Posterior vena cava (tissue), 2 donors: ENCODE results near the gene TBATA. TPM values are rescaled to one million over a fixed set of nuclear protein-coding genes. Genes with fewer than 3 reads are reported as not detected.
A peak's percentile ranks its signal among the peaks of the same experiment; 100 is the strongest.

ENCODE experiments used
- DNase-seq: peaks from one replicate; pipeline ENCODE4 v3.0.0-alpha.2; 2020; ENCODE audit warnings: low spot score
- intact Hi-C, 2 donors: fragments of 100-400 bp; cut with DNase I; formaldehyde crosslinking; loops; one replicate each; pipeline versions ENCODE4 v1.14.1 to v1.14.2; 2022 to 2023
- long read RNA-seq, 2 donors: library from polyadenylated mRNA; unstranded; transcript quantifications; one replicate each; pipeline ENCODE4 v2.0.0, GENCODE V29; 2020 to 2021
- total RNA-seq, 2 donors: library from RNA; stranded (reverse); fragmentation: NEBNext Ultra II Directional; extraction: Animal tissue kit (Norgen Biotek cat#: 25700); gene quantifications; one replicate each; pipeline ENCODE4 v1.2.1, GENCODE V29; 2021
- donor health status: DM: yes; HTN: yes; CAD: no.
- donor health status: DM: yes; HTN: yes; CAD: no.

Gene TBATA
- not detected for total RNA-seq
- long read RNA-seq, donor 1, result 0 reads
- long read RNA-seq, donor 2, result 0 reads

GRCh38 chr10:70785190-70785589, at the start of gene TBATA:
Gene TBATA (minus strand): TSS chr10:70785377. CDS start chr10:70783379, 1,998 bp downstream.
- intact Hi-C loops, result no loop called here
- DNase-seq, result no peak

- DNase-seq, result no peak
- intact Hi-C loops, result no loop called here
Measured at GRCh38 chr10:70834441-70835151, 49.4 kb upstream of the TBATA start.

GRCh38 chr10:70834021-70834420, 48.8 kb upstream of the TBATA start:
- DNase-seq, result no peak
- intact Hi-C loops, result no loop called here

- intact Hi-C loops, result no loop called here
- no peak for DNase-seq
Measured at GRCh38 chr10:70833601-70834000, 48.4 kb upstream of the TBATA start.

- intact Hi-C loops, result no loop called here
- DNase-seq, result no peak
Measured at GRCh38 chr10:70832852-70833528, 47.8 kb upstream of the TBATA start.

- intact Hi-C loops, result no loop called here
- DNase-seq, result no peak
Measured at GRCh38 chr10:70832221-70832620, 47.0 kb upstream of the TBATA start.

GRCh38 chr10:70830164-70830563, 45.0 kb upstream of the TBATA start:
- intact Hi-C loops, result no loop called here
- no peak for DNase-seq

- intact Hi-C loops, result no loop called here
- no peak for DNase-seq
Measured at GRCh38 chr10:70829543-70829942, 44.4 kb upstream of the TBATA start.

GRCh38 chr10:70828923-70829322, 43.7 kb upstream of the TBATA start:
- intact Hi-C loops, result no loop called here
- DNase-seq, result no peak

GRCh38 chr10:70827086-70827757, 42.0 kb upstream of the TBATA start:
- intact Hi-C loops, result no loop called here
- DNase-seq, result no peak

- intact Hi-C loops, result no loop called here
- no peak for DNase-seq
Measured at GRCh38 chr10:70822076-70822820, 37.1 kb upstream of the TBATA start.

- DNase-seq, result no peak
- intact Hi-C loops, result no loop called here
Measured at GRCh38 chr10:70820976-70821750, 36.0 kb upstream of the TBATA start.

- peak; percentile 88 for DNase-seq
- intact Hi-C loops, result loop anchor here (5.0 kb wide), 2 partner anchors 66 to 71 kb away; partner anchors contain the start of gene PCBD1 (in 1 of the 2)
Measured at GRCh38 chr10:70816220-70816894, 31.2 kb upstream of the TBATA start.

- intact Hi-C loops, result loop anchor here (5.0 kb wide), 2 partner anchors 67 to 72 kb away; partner anchors contain the start of gene PCBD1 (in 1 of the 2)
Measured at GRCh38 chr10:70815504-70816219, 30.5 kb upstream of the TBATA start, which contains the start of gene SGPL1. Gene SGPL1 (plus strand): TSS chr10:70815948. CDS start chr10:70816854, 906 bp downstream.

GRCh38 chr10:70814126-70814525, 28.9 kb upstream of the TBATA start:
- no peak for DNase-seq
- intact Hi-C loops, result no loop called here

More at GRCh38 chr10:70815504-70816219, 30.5 kb upstream of the TBATA start, which contains the start of gene SGPL1:
- peak; percentile 95 for DNase-seq

- no peak for DNase-seq
- intact Hi-C loops, result no loop called here
Measured at GRCh38 chr10:70812814-70813213, 27.6 kb upstream of the TBATA start.

GRCh38 chr10:70811881-70812280, 26.7 kb upstream of the TBATA start:
- no peak for DNase-seq

More at GRCh38 chr10:70811881-70812280, 26.7 kb upstream of the TBATA start:
- intact Hi-C loops, result no loop called here
